Lung (tissue), 12 donors: ENCODE results near the gene VRK3. TPM values are rescaled to one million over a fixed set of nuclear protein-coding genes. Genes with fewer than 3 reads are reported as not detected.

ENCODE experiments used
- ATAC-seq: fragments of 200-7000 bp; cut with Tn5 transposase; one replicate; pipeline ENCODE4 v1.9.1; 2020; ENCODE audit warnings: moderate number of reproducible peaks; ENCODE audit not compliant: insufficient read depth, low FRiP score
- DNase-seq, 3 donors: peaks; one replicate each; pipeline ENCODE4 v3.0.0-alpha.2; 2013 to 2017
- H3K27ac ChIP-seq, 2 donors: one replicate each; pipeline ENCODE4 v1.5.1; 2013; ENCODE audit warnings: mild to moderate bottlenecking in 2 of 2, moderate library complexity in 2 of 2, control low read depth in 1 of 2, inconsistent platforms in 1 of 2, low read depth in 1 of 2, low read length in 1 of 2
- H3K27me3 ChIP-seq, 3 donors: one replicate each; pipeline ENCODE4 v1.5.1; 2013; ENCODE audit warnings: low read length in 2 of 3; ENCODE audit not compliant: control insufficient read depth in 3 of 3, insufficient read depth in 3 of 3
- H3K36me3 ChIP-seq, 4 donors: one replicate each; pipeline ENCODE4 v1.5.1; 2013; ENCODE audit warnings: low read length in 4 of 4, mild to moderate bottlenecking in 1 of 4, moderate library complexity in 1 of 4; ENCODE audit not compliant: control insufficient read depth in 4 of 4, insufficient read depth in 4 of 4
- H3K4me1 ChIP-seq, 5 donors: one replicate each; pipeline ENCODE4 v1.5.1; 2013; ENCODE audit warnings: low read length in 5 of 5, mild to moderate bottlenecking in 2 of 5, moderate library complexity in 1 of 5; ENCODE audit not compliant: control insufficient read depth in 5 of 5, insufficient read depth in 5 of 5
- H3K4me3 ChIP-seq: one replicate; pipeline ENCODE4 v1.5.1; 2013; ENCODE audit warnings: mild to moderate bottlenecking, control low read depth, moderate library complexity
- H3K9ac ChIP-seq, 2 donors: one replicate each; pipeline ENCODE4 v1.5.1; 2013; ENCODE audit warnings: low read length in 2 of 2, control low read depth in 1 of 2; ENCODE audit not compliant: insufficient read depth in 1 of 2
- H3K9me3 ChIP-seq, 4 donors: one replicate each; pipeline ENCODE4 v1.5.1; 2013; ENCODE audit warnings: low read length in 3 of 4, mild to moderate bottlenecking in 1 of 4, moderate library complexity in 1 of 4; ENCODE audit not compliant: control insufficient read depth in 4 of 4, insufficient read depth in 3 of 4
- CTCF ChIP-seq: IDR thresholded peaks from 2 replicates; pipeline ENCODE4 v1.5.1; 2012; ENCODE audit warnings: mild to moderate bottlenecking; ENCODE audit errors: control extremely low read depth, extremely low read depth
- WGBS, 2 donors: extraction: QIAGEN DNeasy Blood & Tissue Kit; methylation state at CpG; one replicate each; pipeline ENCODE4 v1.1.7; 2013; 5-methylcytosine and 5-hydroxymethylcytosine counted together
- polyA plus RNA-seq, 2 donors: library from polyadenylated mRNA; stranded (reverse); fragments of 200-250 nt; gene quantifications; one replicate each; pipeline ENCODE4 v1.2.1, GENCODE V29; 2013
- total RNA-seq, 2 donors: library from RNA; depleted of rRNA in 1 of 2; stranded (reverse); fragments of >200 nt in 1 of 2; gene quantifications; one replicate each; pipeline ENCODE4 v1.2.1, GENCODE V29; 2014 to 2021
- donor health status: control.
- donor health status: control.
- donor health status: Bipolar disorder and iron deficiency.
- donor health status: healthy.
- donor health status: DM: yes; HTN: yes; CAD: no.

Gene VRK3
- total and polyA plus RNA-seq, 4 donors, result 15.7 to 48.0 (median 34.4) TPM

GRCh38 chr19:50008532-50008931 is 16.6 kb downstream of the VRK3 start:
- no peak overlapping the region for H3K27ac ChIP-seq
- ATAC-seq (no peak), DNase-seq (no peak)
- whole genome bisulfite sequencing, 2 donors, result 65 to 76% methylated on average over 10 of the region's 10 CpGs
- H3K36me3 ChIP-seq, result peaks cover 17 to 53% (median 42%) of the 10 kb centered on the region in 4 donors
- no peak overlapping the region for H3K9ac ChIP-seq
- no peak overlapping the region for H3K4me3 ChIP-seq
- TF ChIP-seq CTCF, result no peak
- H3K9me3 ChIP-seq, result no peaks in the 10 kb centered on the region
- H3K4me1 ChIP-seq, result no peaks in the 10 kb centered on the region
- no peaks in the 10 kb centered on the region for H3K27me3 ChIP-seq

- Histone ChIP-seq H3K9ac (no peak overlapping the region), H3K4me3 (no peak overlapping the region), H3K9me3 (no peaks in the 10 kb centered on the region), H3K27ac (no peak overlapping the region), H3K36me3 (peaks cover 11 to 50% (median 44%) of the 10 kb centered on the region in 4 donors), H3K27me3 (no peaks in the 10 kb centered on the region), H3K4me1 (no peaks in the 10 kb centered on the region)
- no peak for TF ChIP-seq CTCF
- no peak for ATAC-seq
- 95% methylated on average over 2 of the region's 2 CpGs for WGBS, 2 donors
- DNase-seq, result no peak
Measured at GRCh38 chr19:50007947-50008346, 17.2 kb downstream of the VRK3 start.

- TF ChIP-seq CTCF, result no peak
- 90 to 96% methylated on average over 10 of the region's 10 CpGs for WGBS, 2 donors
- H3K9ac ChIP-seq, result no peak overlapping the region
- peaks cover 11 to 54% (median 47%) of the 10 kb centered on the region in 4 donors for H3K36me3 ChIP-seq
- H3K4me1 ChIP-seq, result no peaks in the 10 kb centered on the region
- no peaks in the 10 kb centered on the region for H3K9me3 ChIP-seq
- H3K27me3 ChIP-seq, result no peaks in the 10 kb centered on the region
- no peak overlapping the region for H3K4me3 ChIP-seq
- ATAC-seq (no peak), DNase-seq (no peak)
- H3K27ac ChIP-seq, result no peak overlapping the region
Measured at GRCh38 chr19:50007170-50007569, 18.0 kb downstream of the VRK3 start.

GRCh38 chr19:50005428-50005827 is 19.7 kb downstream of the VRK3 start:
- DNase-seq (no peak), ATAC-seq (no peak)
- Histone ChIP-seq H3K27ac (no peak overlapping the region), H3K9ac (no peak overlapping the region), H3K4me3 (no peak overlapping the region), H3K9me3 (no peaks in the 10 kb centered on the region), H3K4me1 (no peaks in the 10 kb centered on the region), H3K36me3 (peaks cover 14 to 70% (median 49%) of the 10 kb centered on the region in 4 donors), H3K27me3 (no peaks in the 10 kb centered on the region)
- 93 to 98% methylated on average over 12 of the region's 12 CpGs for WGBS, 2 donors
- no peak for TF ChIP-seq CTCF
